ENCODE measurements around the gene LRTM2.

LRTM2 gene

GRCh38 chr12:1798641-1799020 lies 21.7 kb upstream of the LRTM2 start:
- DNase-seq = no peak

GRCh38 chr12:1799051-1799881 lies 21.1 kb upstream of the LRTM2 start:
- DNase-seq = no peak

DNA sequence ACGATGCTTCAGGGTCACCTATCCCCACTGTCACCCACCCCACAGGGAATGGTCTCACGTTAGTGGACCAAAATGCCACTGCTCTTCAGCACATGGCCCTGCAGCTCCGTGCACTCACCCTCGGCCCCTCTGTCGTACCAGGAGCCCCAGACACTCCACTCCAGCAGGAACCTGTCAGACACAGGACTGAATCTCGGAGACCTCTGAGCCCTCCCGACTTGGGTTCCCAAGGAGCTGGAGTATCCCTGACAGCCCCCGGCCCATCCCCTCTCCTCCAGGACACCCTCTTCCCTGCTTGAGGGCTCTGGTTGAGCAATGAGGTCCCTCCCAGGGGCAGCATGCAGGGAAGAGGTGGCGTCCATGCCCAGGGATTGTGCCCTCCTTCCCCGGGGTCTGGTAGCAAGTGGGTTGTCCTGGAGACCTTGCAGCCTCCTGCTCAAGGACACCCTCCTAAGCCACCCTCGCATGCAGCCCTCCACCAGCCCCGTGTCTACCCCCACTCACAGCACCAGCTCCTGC lies 20.4 kb upstream of the LRTM2 start:
- DNase-seq = no peak

DNA sequence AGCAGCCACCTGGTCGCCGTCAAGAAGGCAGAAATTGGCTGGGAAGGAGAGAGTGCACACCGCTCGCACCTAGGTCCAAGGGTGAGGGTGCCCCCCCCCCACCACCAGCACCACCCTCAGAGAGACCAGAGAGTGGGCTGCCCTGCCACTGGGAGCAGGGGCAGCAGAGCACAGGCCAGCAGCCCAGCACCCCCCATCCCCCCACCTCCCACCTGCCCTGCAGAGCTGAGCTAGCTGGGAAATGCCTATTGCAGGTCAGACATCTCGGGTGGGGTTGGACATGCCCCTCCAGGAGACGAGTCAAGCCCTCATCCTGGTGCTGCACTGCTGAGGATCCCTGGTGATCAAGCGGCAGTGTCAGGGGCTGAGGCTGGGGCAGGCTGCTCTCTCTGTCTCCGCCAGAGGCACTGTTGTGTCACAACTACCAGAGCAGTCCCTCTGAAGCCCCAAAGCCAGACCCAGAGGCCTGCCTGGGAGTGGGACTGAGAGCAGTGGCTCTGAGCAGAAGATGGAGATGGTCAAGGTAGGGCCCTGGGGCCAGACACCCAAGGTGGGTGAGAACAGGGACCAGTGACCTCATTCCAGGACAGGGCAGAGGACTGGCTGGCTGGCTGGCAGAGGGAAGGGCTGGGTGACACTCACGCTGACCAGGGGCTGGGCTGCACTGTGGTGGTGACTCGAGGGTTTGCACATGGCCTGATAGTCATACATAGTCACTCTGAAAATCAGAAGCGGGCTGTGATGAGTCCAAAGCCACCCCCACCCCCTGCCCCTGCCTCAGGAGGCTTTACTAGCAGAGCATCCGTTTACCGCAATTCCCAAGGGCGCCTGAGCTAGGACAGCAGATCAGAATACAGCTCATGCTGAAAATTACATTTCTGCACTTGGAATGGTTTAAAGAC lies 19.7 kb upstream of the LRTM2 start:
- peak; percentile 17 for DNase-seq

DNA sequence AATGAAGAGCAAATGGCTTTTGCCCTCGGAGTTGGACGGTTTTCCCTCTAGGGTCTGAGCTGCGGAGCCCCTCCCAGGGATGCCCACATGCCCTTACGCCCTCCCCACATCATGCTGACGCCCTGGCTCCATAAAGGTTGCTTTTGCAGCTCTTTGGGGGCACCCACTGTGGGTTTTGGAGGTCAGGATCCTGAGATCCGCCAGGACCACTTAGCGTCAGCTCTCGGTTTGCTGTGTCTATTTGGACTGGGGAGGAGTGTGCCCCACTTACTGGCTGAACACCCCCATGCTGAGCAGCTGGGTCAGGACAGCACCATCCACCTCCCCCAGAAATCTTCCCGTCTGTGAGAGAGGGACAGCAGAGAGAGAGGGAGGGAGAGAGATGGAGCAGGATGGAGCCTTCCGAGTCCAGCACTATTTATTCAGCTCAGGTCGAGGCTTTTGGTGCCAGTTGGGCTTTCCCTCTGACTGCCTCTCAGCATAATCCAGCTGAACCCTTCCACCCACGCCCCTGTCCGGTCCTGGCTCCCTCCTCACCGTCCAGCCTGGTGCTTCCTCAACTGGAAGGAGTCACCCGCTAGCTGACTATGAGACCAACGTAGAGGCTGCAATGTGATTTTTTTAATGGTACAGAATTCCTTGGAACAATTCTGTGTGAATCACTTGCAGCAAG lies 18.9 kb upstream of the LRTM2 start:
- DNase-seq = no peak

GRCh38 chr12:1803736-1804135 lies 16.6 kb upstream of the LRTM2 start:
- no peak for DNase-seq

- DNase-seq = no peak
Measured at GRCh38 chr12:1804545-1805332, 15.6 kb upstream of the LRTM2 start.

DNA sequence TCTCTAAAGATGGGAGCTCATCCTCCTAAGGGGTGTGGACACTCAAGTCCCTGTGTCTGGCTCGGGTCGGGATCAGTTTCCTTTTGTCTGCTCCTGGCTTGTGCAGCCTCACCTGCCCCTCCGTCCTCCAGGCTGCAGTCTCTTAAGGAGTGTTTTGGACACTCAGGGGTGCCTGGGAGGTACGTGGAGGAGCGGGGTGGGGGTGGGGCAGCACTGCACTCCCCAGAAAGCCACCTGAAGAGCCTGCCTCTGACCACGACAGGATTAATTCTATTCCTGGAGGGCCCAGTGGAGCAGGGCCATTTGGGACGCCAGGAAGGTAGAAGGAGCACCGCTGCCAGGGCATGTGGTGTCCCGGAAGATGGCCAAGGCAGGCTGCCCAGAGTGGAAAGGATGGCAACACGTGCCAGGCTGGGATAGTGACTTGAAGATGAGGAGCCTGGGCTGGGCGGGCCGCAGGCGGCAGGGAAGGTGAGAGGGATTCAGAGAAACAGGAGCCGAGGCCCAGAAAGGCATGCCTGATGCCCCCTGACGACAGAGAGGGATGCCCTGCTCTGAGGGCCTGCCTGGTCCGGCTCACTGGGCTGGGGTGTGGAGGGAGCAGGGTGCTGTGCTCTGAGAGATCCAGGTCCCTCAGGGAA lies 14.8 kb upstream of the LRTM2 start:
- no peak for DNase-seq

GRCh38 chr12:1806301-1807086 lies 13.9 kb upstream of the LRTM2 start:
- no peak for DNase-seq

- no peak for DNase-seq
Measured at GRCh38 chr12:1807087-1807860, 13.1 kb upstream of the LRTM2 start.

DNA sequence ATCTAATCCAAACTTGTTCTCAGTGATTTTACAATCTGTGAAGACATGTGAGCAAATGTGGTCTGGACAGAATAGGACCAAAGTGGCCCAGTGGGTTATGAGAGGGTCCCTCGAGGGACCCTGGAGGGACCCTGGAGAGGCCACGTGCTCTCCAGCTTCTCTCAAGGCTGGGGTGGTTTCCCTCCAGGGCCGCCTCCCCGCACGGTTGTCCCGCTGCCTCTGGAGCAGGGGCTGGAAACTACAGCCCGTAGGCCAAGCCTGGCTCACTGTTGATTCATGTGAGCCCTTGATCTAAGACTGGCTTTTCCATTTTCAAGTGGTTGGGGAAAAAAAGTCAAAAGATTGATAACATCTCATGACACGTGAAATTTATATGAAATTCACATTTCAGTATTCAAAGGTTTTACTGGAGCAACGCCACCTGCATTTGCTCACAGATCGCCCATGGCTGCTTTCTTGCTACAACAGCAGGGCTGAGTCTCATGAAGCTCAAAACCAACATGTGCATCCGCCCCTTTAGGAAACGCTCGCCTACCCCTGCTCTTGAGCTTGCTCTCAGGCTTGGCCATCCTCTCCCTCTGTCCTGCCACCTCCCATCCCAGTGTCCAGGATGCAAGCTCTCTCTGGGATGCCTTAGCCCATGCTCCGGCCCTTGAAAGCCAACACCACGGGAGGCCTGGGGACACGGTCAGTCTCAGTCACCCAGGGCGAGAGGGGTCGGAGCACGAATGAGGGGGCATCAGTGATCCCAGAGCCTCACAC lies 12.1 kb upstream of the LRTM2 start:
- no peak for DNase-seq

- DNase-seq = no peak
Measured at GRCh38 chr12:1808798-1809480, 11.4 kb upstream of the LRTM2 start.

DNA sequence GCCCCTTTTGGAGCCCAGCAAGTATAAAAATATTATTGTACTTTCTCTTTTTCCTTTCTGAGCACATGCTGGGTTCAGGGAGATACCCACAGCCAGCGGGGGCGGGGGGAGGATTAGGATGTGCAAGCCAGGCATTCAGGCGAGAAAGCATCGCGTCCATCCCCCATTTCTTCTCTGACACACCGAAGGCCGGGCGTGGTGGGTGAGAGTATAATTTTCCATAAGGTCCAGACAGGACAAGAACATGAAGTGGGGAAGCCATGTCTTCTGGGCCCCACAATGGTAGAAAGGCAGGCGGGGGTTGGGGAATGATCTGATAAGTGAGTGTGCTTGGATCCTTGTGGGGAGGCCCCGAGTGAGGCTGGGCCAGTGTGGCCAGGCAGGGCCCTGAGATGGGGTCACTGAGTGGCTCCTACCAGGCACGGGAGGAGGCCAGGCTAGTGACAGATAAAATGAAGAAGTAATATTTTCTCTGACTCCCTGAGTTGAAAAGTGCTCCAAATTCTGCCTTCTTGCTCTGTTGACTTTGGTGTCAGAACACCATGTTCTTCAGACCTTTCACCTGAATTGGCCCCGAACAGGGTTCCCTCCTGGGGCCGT lies 10.7 kb upstream of the LRTM2 start:
- DNase-seq = no peak

- DNase-seq = no peak
Measured at GRCh38 chr12:1810201-1810930, 10.0 kb upstream of the LRTM2 start.

GRCh38 chr12:1810931-1811280 lies 9.5 kb upstream of the LRTM2 start:
- DNase-seq = no peak

GRCh38 chr12:1811281-1811947 lies 9.0 kb upstream of the LRTM2 start:
- DNase-seq = no peak

DNA sequence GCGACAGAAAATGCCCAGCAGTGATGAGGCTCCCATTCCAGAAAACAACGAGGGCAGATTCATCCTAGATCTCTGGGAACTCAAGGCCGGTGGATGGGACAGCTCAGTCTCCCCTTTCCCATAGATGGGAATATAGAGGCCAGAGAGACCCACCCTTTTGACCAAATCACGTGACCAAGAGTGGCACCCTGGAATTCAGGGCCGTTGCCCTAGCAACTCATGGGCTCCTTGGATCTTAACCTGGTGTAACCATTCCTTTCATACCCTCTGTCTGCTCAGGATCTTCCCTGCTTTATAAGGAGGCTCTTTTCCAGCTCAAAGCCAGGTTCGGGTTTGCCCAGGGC lies 8.4 kb upstream of the LRTM2 start:
- no peak for DNase-seq

All from NCI-H2107 (cell line).